Inflammatory macrophage treated with lipopolysaccharide for 4 hours (primary cell): ENCODE measurements around the gene ZBTB46.
"Not testable (repeated sequence)": the region's sequence is repeated elsewhere in the genome, so short reads cannot be mapped to it uniquely, and the experiment has no call there.

Experiments
- DNase-seq: peaks from one replicate; pipeline ENCODE4 v3.0.0-alpha.2; 2020

Gene ZBTB46

DNA sequence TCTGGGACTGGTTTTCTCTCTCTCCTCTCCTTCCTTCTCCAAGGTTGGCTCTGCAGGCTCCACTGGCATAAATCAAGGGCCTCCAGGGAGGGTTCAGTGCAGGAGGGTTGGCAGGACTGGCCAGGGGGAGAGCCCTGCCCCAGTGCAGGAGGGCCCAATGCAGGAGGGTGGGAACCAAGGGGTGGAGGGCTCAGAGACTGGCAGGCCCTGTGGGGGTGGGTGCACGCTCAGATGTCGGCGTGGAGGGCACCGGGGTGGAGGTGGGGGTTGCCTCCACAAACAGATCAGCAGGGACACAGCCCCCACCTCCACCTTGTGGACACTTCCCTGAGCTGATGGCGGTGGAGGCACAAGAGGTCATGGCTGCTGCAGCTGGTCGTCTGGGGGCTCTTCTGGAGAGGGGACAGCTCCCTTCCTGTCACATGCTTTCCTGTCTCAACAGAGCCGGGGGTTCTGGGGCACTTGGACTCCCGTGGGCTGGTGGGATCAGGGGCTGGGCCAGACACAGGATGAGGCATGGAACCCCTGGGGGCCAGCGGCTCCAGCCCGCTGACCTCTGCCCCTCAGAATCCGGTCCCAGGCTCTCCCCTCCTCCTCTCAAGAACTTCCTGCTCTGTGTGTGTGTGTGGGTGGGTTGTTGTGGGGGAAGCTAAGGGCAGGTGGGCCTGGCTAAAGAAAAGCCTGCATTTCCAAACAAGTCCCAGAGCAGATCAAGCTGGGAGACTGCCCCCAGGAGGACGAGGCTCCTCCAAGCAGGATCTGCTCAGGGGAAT, 27.5 kb upstream of the ZBTB46 start:
- no peak for DNase-seq

DNA sequence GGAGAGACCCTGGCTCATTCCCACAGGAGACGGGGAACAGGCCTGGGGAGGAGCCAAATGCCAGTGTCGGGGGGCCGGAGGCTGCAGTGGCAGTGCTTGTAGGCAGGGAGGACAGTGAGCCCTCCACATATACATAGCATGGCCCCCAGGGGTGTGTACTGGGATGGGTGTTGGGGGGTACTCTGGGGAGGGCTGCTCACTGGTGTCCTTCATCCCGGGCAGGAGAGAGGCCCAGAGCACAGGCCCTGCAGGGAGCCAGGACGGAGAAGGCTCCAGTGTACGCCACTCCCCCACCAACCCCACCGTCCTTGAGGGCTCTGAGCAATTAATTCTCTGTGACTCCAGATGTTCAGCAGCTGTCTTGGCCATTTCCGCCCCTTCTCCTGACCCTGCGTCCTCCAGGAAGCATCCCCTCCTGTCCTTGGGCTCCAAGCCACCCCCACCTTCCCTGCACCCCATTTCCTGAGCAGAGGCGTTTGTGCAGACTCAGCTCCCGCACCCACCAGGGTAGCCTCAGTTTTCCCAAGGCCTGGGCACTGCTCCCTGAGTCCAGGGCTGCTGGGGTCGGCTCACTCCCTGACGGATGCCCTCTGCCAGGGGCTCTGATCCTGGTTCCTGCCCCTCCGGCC, 26.8 kb upstream of the ZBTB46 start:
- no peak for DNase-seq

DNA sequence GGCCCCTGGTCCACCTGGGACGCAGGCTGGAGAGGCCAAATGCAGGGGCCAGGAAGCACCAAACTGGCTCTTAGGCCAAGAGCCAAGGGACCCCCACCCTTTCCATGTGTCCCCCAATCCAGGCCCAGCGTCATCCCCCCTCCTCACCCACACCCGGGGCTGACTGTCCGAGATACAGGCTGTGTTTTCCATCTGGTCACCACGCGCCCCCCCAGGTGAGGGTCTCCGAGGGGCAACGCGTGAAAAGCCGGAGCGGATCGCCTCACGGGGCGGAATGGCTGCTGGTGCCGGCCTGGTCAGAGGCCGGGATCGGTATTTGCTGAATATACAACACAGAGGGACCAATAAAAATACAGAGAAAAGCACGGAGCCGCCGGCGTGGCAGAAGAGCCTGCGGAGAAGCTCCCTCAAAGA, 25.0 kb upstream of the ZBTB46 start:
- no peak for DNase-seq

DNA sequence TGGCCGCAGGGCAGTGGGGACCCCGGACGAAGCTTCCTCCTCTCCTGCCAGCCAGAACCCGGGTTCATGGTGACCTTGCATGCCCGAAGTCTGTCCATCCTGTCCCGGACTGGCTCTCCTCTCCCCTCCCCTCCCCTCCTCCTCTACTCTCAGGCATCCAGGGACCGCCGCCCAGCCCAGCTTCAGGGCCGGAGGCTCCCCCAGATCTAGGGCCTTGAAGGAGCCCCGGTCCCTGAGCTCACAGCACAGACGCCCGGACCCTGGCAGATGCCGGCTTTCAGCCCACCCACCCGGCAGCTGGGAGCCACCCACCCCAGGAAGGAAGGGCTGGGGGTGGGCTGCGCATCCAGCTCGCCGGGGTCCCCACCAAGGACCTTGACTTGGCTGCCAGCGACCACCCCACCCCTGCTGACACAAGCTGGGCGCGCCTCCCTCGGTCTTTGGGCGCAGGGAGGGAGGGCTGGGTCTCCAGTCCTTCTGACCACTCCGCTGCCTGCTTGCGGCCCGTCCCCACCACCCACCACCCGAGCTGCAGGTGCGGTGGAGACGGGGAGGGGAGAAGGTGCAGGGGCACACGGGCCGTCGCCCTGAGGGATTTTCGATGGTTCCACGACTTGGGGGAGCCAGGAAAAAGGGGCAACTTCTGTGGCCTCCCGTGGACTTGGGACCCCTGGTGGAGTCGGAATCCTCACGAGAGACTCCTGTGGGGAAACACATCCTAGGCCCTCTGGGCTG, 24.5 kb upstream of the ZBTB46 start:
- DNase-seq = no peak

DNA sequence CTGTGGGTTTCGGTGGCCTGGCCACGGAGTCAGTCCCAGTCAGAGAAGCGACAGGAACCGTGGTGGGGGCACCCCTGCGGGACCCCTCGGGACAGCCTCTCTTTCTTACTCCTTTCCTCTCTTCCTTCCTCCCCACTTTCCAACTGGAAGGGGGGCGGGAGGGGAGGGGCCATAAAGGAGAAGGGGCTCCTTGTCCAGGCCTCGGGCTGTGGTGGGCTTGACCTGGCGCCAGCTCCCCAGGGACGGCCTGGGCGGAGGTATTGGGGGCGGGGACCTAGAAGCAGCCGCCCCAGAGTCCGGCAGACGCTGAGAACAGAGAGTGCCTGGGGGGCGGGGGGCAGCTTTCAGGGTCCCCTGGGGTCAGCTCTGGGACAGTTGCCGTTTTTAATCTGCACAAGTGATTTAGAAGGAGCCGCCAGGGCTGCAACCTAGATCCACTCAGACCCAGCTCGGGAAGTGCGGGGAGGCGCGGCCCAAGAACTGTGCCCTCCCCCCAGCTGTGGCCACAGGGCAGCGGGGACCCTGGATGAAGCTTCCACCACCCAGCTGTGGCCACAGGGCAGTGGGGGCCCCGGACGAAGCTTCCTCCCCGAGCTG, 23.8 kb upstream of the ZBTB46 start:
- DNase-seq = no peak

DNA sequence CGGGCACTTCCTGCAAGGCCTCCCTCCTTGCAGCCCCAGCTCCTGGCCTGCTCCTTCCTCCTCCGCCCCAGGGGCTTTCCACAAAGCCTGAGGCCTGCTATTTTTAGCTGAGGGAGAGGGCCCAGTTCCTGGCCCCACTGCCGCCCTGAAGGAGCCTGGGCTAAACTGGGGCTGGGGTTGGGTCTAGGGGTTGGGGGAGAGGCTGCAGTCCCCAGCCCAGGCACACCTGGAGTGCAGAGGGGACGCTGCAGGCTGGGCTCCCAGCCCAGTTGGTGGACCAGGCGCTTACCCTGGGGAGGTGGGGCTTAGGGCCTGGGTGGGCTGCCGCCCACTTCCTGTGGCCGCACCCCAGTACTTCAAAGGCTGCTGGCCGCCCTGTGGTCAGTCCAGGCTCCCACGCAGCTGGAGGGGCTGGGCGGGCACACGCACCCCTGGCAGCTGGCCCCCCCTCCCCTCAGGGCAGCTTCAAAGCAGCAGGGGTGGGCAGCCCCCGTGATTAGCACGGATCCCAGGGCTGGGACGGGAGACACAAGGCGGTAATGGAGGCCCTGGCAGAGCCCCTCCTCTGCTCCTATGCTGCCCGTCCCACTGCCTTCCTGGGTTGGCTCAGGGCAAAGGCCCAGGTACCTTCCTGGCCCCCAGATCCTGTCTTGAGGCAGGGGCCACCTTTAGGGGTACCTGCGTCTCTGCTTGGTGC, 23.2 kb upstream of the ZBTB46 start:
- peak; percentile 74 for DNase-seq

DNA sequence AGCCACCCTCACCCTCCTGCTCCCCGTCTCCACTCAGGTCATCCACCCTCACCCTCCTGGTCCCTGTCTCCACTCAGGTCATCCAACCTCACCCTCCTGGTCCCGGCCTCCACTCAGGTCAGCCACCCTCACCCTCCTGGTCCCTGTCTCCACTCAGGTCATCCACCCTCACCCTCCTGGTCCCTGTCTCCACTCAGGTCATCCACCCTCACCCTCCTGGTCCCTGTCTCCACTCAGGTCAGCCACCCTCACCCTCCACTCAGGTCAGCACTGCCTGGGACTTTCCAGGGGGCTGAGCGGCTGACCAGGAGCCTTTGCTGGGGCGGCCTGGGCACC, 22.6 kb upstream of the ZBTB46 start:
- DNase-seq = not testable (repeated sequence)

DNA sequence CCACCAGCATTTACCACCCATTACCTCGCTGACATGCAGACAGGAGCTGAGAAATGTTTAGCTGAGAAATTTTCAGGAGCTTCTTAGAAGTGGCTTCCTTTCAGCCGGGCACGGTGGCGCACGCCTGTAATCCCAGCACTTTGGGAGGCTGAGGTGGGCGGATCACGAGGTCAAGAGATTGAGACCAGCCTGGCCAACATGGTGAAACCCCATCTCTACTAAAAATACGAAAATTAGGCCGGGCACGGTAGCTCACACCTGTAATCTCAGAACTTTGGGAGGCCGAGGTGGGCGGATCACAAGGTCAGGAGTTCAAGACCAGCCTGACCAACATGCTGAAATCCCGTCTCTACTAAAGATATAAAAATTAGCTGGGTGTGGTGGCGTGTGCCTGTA, 20.5 kb upstream of the ZBTB46 start:
- DNase-seq = not testable (repeated sequence)

DNA sequence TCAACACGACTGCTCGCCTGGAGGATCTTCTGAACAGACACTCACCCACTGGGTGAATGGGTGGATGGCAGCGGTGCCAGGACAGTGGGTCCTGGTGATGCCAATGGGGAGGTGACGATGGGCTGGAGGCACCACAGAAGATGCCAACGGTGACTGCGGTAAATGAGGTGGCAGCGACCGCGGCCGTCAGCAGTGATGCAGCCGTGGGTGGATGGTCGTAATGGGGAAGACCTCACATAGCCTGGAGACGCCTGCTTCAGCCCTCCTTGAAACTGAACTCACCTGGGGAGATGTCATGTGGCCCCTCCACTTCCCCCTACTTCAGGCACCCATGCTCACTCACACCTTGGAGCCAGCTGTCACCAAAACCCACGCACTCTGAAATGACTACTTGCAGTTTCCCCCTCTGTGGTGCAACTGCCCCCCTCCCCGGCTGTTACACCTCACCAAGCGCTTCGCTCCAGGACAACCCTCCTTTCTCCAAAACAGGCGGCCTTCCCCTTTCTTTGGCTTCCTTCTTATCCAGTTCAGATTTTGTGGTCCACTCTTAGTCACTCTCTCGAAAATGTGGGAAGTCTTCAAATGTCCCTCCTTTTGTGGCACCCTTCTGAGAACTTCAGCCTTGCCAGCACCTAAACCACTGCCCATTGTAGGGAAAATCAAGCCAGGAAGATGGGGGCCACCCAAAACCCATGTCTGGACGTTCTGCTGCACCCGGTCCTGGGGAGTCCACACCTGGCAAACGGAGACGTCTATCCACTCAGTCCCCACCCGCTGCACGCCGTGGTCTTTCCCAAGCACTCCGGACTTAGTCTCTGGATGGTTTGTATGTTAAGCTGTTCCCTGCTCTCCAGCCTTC, 19.9 kb upstream of the ZBTB46 start:
- DNase-seq = peak; percentile 49

DNA sequence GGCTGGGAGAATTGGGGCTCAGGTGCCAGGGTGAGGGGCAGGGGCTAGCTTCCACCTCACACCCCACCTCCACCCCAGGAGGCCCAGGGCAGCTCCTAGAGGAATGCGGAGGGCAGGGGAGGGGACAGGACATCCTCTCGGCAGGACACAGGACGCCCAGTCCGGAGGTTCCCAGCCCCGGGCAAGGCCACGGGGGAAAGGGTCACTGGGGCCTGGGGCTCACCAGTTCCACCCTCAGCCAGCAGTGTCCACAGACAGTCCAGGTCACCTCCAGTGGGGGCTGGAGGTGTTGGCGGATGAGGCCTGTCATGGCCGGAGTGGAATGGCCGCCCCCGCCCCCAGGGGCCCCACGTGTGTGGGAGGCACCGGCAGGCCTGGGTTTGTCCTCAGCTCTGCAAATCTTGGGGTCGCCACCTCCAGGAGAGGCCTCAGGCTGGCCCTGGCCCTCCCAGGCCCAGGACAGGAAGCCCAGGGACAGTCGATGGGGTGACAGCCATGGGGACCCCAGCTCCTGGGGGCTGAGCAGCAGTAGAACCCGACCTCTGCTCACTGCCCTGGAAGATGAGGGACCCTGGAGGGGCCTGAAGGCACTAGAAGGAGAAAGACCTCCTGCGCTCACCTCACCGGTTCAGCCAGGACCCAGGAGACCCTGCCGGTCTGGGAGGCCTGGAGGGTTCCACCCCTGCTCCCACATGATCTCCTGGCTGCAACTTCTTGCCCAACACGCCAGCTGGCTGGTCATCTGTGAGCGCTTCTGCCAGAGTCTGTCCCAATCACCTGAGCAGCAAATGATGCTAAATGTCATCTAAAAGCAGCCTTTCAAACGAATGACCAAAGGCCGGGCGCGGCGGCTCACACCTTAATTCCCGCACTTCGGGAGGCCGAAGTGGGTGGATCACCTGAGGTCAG, 17.2 kb upstream of the ZBTB46 start:
- no peak for DNase-seq

DNA sequence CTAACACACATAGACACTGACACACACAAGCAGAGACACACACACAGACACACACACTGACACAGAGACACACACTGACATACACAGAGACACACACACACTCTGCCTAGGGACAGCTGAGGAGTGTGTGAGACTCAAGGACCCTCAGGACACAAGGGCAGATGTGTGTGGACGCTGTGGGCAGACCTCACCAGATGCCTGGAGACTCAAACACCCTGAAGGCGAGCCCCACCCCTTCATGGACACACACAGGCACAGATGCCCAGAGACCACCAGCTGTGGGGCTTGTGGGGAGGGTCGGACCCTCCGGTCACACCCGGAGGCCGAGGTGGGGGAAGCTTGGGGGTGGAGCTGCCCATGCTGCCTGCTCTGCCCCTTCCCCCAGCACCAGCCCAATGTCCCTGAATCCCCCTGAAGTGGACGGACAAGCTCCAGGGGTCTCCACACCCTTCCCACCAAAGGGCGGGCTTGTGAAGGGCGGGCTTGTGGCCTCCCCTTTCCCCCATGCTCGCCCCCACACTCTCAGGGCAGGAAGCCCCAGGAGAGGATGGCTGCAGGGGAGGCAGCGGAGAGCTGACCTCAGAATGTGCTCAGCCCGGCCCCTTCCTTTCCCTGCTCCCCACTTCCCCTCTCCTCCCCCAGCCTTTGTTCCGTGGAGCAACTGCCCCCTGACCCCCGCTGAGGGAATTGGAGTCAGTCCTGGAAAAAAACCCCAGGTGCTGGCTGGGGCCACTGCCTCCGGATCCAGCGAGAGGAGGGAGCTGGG, 16.4 kb upstream of the ZBTB46 start:
- no peak for DNase-seq

DNA sequence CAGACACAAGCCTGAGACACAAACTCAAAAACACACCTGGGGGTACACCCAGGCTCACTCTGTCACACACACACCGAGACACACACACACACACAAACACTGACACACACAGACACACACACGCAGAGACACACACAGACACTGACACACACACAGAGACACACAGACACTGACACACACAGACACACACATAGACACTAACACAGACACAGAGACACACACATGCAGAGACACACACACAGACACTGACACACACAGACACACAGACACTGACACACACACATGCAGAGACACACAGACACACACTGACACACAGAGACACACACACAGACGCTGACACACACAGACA, 15.8 kb upstream of the ZBTB46 start:
- no peak for DNase-seq

DNA sequence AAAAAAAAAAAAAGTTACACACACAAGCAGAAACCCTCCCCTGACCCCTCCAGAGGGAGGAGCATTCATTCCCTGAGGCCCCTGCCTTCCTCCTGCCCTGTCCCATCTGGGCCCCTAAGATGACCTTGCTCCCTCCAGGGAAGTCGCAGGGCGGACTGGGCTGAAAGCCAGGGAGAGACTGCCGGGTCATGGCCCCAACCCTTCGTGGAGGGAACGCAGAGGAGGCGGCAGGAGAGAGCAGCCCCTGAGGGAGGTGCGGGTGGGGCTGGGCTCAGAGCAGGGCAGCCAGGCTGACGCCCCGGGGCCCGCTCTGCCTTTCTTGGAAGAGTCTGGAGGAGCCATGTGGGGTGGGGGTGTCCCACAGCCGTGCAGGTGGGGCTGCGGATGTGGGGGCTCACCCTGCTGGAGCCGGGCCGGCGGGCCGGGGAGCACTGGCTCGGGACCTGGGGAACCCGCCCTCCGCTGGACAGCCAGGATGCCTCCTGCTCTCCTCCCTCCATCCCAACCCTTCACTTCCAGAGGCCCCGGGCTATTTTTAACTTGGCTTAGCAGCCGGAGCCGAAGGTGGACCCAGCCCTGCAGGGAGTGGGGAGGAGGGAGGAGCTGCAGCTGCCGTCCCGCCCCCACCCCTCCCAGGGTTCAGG, 15.2 kb upstream of the ZBTB46 start:
- DNase-seq = no peak

DNA sequence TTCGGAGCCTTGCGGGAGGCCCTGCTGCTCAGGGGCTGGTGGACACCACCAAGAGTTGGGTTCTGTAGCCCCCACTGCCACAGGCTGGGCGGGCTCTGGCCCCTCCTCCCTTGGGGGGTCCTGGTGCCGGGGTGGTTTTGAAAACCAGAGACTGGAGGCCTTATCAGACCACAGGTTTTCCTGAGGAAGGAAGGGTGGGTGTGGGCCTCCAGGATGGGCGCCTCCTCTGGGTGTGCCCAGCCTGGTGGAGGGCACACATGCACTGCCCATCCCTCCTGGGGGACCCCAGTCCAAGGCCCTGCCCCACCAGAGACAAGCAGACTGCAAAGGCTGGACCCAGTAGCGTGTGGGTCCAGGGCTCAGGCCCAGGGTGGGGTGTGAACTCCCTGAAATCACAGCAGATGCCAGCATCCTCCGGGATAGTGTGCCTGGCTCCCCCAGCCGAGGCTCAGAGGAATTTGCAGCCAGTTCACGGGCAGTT, 13.5 kb upstream of the ZBTB46 start:
- no peak for DNase-seq

DNA sequence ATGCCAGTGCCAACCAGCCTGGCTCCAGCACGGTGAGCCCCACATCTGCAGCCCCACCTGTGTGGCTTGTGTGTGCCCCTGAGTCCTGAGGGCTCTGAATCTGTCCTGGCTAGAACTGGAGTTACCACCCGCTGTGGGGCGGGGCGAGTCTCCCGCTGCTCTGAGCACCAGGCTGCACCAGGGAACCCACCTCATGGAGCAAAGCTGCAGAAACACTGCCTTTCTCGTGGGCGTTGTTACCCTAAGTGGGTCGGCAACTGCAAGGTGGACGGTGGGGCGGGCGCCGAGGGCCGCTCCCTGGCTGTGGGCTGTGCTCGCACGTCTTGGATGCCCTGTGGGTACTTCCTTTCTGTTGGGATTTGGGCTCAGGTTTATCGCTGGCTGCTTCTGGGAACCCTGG, 12.7 kb upstream of the ZBTB46 start:
- DNase-seq = no peak

DNA sequence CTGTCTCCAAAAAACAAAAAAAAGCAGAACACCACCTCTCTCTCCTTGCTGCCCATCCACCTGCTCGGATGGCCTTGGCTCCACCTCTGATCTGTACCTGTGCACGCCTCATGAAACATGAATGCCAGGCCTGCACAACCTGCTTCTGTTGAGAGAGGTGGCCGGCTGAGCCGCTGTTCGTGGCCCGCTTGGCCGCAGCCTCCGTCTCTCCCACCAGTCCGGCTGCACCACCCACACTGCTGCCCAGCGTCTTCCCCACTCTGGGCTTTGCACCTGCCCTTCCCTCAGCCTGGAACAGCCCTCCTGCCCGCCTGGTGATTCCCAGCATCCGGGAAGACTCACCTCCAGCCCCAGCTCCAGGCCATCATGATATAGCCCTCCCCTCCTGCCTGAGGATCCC, 12.2 kb upstream of the ZBTB46 start:
- no peak for DNase-seq

DNA sequence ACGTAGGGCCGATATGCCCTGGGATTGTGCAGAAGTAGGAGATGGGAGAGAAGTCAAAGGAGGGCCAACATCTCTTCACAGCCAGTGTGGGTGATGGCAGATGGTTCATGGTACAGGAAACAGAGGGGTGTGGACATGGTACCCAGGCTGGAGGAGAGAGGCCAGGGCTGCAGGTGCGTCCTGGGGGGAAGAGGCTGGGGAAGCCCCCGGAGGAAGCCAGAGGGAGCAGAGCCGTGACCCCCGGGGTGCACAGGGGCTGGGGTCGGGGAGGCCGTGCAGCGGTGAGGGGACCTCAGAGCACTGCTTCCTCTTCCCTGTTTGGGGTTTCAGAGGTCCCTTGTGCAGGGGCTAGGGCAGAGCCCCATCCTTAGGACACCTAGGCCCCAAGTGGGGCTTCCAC, 11.2 kb upstream of the ZBTB46 start:
- DNase-seq = no peak

DNA sequence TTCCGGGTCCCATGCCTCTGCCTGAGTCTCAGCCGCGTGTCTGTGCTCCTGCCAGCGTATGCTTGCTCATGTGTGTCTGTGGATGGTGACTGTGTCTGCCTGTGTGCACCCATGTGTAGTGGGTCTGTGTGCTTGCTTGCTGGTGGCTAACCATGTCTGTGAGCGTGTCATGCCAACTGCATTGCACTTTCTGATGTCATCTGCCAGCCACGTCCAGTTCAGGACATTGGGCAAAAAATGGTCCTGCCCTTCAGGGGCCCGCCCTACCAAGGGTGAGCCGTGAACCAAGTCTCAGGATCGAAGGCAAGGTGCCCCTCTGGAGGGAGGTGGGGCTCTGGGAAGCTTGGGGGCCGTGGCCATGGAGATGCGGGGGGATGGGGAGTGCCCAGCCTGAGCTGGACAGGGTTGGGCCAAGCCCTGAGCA, 9.4 kb upstream of the ZBTB46 start:
- no peak for DNase-seq

DNA sequence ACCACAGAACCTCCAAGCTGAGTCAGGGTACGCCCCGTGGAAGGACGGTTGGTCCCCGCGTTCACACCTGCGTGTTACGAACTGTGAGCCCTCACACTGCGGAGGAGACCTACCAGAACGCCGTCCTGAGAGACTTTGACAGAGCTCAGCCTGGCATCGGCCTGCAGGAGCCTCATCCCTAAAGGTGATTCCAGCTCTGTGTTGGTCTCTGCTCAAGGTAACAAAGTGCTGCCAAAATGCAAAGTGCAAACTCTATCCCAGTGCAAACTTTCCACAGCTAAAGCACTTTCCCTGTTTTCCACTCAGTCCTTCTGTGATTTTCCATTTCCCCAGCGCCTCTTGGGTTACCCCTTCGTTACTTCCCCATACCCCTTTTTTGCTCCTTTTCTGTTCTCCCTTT, 8.6 kb upstream of the ZBTB46 start:
- DNase-seq = no peak

DNA sequence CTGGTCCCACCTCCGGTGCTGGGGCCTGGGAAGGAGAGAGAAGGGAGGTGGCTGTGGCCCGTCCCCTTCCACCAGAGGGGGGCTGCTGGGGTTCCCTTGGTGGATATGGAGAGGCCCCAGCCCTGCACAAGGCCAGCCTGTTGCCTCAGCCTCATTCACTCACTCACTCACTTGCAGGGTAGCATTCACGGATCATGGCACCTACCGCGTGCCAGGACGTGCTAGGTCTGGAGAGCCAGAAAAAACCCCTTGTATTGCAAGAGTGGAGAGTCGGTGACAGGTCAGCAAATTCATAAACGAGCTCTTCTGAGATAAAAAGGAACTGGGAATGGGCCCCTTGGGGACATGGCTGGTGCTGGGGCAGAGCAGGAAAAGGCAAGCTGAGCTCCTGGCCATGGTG, 6.4 kb upstream of the ZBTB46 start:
- peak; percentile 61 for DNase-seq
